ENCODE results near the gene SIN3B.

The SIN3B gene

GRCh38 chr19:16851031-16851712 lies 22.0 kb downstream of the SIN3B start:
- no peaks in the 10 kb centered on the region for H3K27me3 ChIP-seq (ENCODE audit: control insufficient read depth, low read length)
- TF ChIP-seq EZH2phosphoT487 (IDR thresholded peaks at IDR 0.05; ENCODE audit: borderline replicate concordance, low read length), result no peak
- H3K36me3 ChIP-seq (ENCODE audit: control insufficient read depth, low read length), result peaks cover 83% of the 10 kb centered on the region
- H3K4me1 ChIP-seq (ENCODE audit: control insufficient read depth, low read length), result no peaks in the 10 kb centered on the region
- no peak overlapping the region for H3K4me3 ChIP-seq (ENCODE audit: low read length)
- H3K27ac ChIP-seq (ENCODE audit: low read depth, low read length), result no peak overlapping the region
- no peak overlapping the region for H3K4me2 ChIP-seq (ENCODE audit: low read length)
- H3K79me2 ChIP-seq (ENCODE audit: control insufficient read depth, low read length), result no peaks in the 10 kb centered on the region
- no peaks in the 10 kb centered on the region for H3F3A ChIP-seq (ENCODE audit: control insufficient read depth, insufficient read depth)
- no peaks in the 10 kb centered on the region for H4K20me1 ChIP-seq (ENCODE audit: control insufficient read depth, insufficient read depth, low read depth, low read length)
- H3K9me3 ChIP-seq (ENCODE audit: control insufficient read depth, insufficient read depth, low read length), result no peaks in the 10 kb centered on the region
- H3K9me2 ChIP-seq (replicated peaks; ENCODE audit: control insufficient read depth, low read length), result no peaks in the 10 kb centered on the region

GRCh38 chr19:16853066-16853465 lies 23.9 kb downstream of the SIN3B start:
- Histone ChIP-seq H3K9me3 (ENCODE audit: control insufficient read depth, insufficient read depth, low read length) (no peaks in the 10 kb centered on the region), H3K27ac (ENCODE audit: low read depth, low read length) (no peak overlapping the region), H3K9me2 (replicated peaks; ENCODE audit: control insufficient read depth, low read length) (no peaks in the 10 kb centered on the region), H3K79me2 (ENCODE audit: control insufficient read depth, low read length) (no peaks in the 10 kb centered on the region), H3K36me3 (ENCODE audit: control insufficient read depth, low read length) (peaks cover 64% of the 10 kb centered on the region), H3K4me1 (ENCODE audit: control insufficient read depth, low read length) (no peaks in the 10 kb centered on the region), H3K4me2 (ENCODE audit: low read length) (no peak overlapping the region), H3F3A (ENCODE audit: control insufficient read depth, insufficient read depth) (no peaks in the 10 kb centered on the region), H3K4me3 (ENCODE audit: low read length) (no peak overlapping the region), H4K20me1 (ENCODE audit: control insufficient read depth, insufficient read depth, low read depth, low read length) (no peaks in the 10 kb centered on the region), H3K27me3 (ENCODE audit: control insufficient read depth, low read length) (no peaks in the 10 kb centered on the region)
- TF ChIP-seq EZH2phosphoT487 (IDR thresholded peaks at IDR 0.05; ENCODE audit: borderline replicate concordance, low read length) (no peak), CTCF (IDR thresholded peaks at IDR 0.05; ENCODE audit: low read depth, low read length, poor library complexity, severe bottlenecking) (no peak)

- Histone ChIP-seq H3K36me3 (ENCODE audit: control insufficient read depth, low read length) (peaks cover 43% of the 10 kb centered on the region), H3K27ac (ENCODE audit: low read depth, low read length) (no peak overlapping the region)
Observed at GRCh38 chr19:16856091-16856490, 26.9 kb downstream of the SIN3B start.

More at GRCh38 chr19:16856091-16856490, 26.9 kb downstream of the SIN3B start:
- H3K9me2 ChIP-seq (replicated peaks; ENCODE audit: control insufficient read depth, low read length), result no peaks in the 10 kb centered on the region
- H3K4me3 ChIP-seq (ENCODE audit: low read length), result no peak overlapping the region
- H3F3A ChIP-seq (ENCODE audit: control insufficient read depth, insufficient read depth), result no peaks in the 10 kb centered on the region
- H3K79me2 ChIP-seq (ENCODE audit: control insufficient read depth, low read length), result no peaks in the 10 kb centered on the region
- TF ChIP-seq CTCF (IDR thresholded peaks at IDR 0.05; ENCODE audit: low read depth, low read length, poor library complexity, severe bottlenecking) (no peak), EZH2phosphoT487 (IDR thresholded peaks at IDR 0.05; ENCODE audit: borderline replicate concordance, low read length) (no peak)
- no peaks in the 10 kb centered on the region for H4K20me1 ChIP-seq (ENCODE audit: control insufficient read depth, insufficient read depth, low read depth, low read length)
- H3K4me2 ChIP-seq (ENCODE audit: low read length), result no peak overlapping the region
- H3K4me1 ChIP-seq (ENCODE audit: control insufficient read depth, low read length), result 0 out of 2 replicates have a peak, but pooled peaks cover 2% of the 10 kb centered on the region
- no peaks in the 10 kb centered on the region for H3K9me3 ChIP-seq (ENCODE audit: control insufficient read depth, insufficient read depth, low read length)
- H3K27me3 ChIP-seq (ENCODE audit: control insufficient read depth, low read length), result no peaks in the 10 kb centered on the region
